Measurements from ENCODE around the gene BABAM1.

DNA sequence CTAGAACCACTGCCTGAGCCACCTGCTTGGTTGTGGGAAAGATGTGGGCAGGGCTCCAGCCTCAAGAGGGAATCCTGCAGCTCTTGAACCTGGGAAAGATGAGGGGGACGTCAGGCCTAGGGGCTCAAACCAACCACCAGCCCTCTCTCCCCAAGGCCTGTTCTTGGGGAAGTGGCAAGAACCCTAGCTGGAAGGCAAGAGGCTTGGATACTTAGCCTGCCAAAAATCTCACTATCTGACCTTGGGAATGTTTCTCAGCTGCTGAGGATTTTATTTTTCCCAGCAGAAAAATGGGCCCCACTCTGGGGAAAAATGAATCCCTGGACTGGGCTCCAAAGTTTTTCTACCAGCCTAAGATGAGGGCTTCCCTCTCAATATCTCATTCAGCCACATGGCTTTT lies 7.3 kb upstream of the BABAM1 start:
- TF ChIP-seq, protein P1, sequence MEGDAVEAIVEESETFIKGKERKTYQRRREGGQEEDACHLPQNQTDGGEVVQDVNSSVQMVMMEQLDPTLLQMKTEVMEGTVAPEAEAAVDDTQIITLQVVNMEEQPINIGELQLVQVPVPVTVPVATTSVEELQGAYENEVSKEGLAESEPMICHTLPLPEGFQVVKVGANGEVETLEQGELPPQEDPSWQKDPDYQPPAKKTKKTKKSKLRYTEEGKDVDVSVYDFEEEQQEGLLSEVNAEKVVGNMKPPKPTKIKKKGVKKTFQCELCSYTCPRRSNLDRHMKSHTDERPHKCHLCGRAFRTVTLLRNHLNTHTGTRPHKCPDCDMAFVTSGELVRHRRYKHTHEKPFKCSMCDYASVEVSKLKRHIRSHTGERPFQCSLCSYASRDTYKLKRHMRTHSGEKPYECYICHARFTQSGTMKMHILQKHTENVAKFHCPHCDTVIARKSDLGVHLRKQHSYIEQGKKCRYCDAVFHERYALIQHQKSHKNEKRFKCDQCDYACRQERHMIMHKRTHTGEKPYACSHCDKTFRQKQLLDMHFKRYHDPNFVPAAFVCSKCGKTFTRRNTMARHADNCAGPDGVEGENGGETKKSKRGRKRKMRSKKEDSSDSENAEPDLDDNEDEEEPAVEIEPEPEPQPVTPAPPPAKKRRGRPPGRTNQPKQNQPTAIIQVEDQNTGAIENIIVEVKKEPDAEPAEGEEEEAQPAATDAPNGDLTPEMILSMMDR (conservative IDR thresholded peaks at IDR 0.05 in 1 of 2, IDR thresholded peaks at IDR 0.05 in 1 of 2; ENCODE audit: extremely low read depth in 1 of 2, insufficient read depth in 1 of 2, low read depth in 1 of 2, low read length in 2 of 2) = no peak
- TF ChIP-seq EZH2 (IDR thresholded peaks at IDR 0.05; ENCODE audit: borderline replicate concordance, low read length) = no peak
